ENCODE data around the gene NRSN2.

Gene NRSN2

GRCh38 chr20:388034-388994, 41.4 kb downstream of the NRSN2 start:
- TF ChIP-seq REST (IDR thresholded peaks at IDR 0.05; ENCODE audit: low read depth) (no peak), EP300 (IDR thresholded peaks at IDR 0.05; ENCODE audit: borderline replicate concordance) (no peak), FOXM1 (IDR thresholded peaks at IDR 0.05; ENCODE audit: borderline replicate concordance, low read depth) (no peak), RAD21 (IDR thresholded peaks at IDR 0.05; ENCODE audit: low read depth) (no peak), YY1 (IDR thresholded peaks at IDR 0.05; ENCODE audit: low read depth) (no peak), TCF12 (IDR thresholded peaks at IDR 0.05; ENCODE audit: low read depth) (no peak), CEBPB (IDR thresholded peaks at IDR 0.05) (no peak), TEAD4 (IDR thresholded peaks at IDR 0.05) (no peak), ZBTB7A (IDR thresholded peaks at IDR 0.05; ENCODE audit: low read depth) (no peak), CREB1 (IDR thresholded peaks at IDR 0.05; ENCODE audit: low read depth) (no peak), EGR1 (IDR thresholded peaks at IDR 0.05) (no peak), USF1 (IDR thresholded peaks at IDR 0.05) (no peak), TAF1 (IDR thresholded peaks at IDR 0.05; ENCODE audit: low read depth) (no peak), MAX (IDR thresholded peaks at IDR 0.05) (no peak), NFIC (IDR thresholded peaks at IDR 0.05) (no peak)

- TF ChIP-seq NFIC (IDR thresholded peaks at IDR 0.05): no peak
- no peak for TF ChIP-seq FOXM1 (IDR thresholded peaks at IDR 0.05; ENCODE audit: borderline replicate concordance, low read depth)
- no peak for TF ChIP-seq CREB1 (IDR thresholded peaks at IDR 0.05; ENCODE audit: low read depth)
- TF ChIP-seq REST (IDR thresholded peaks at IDR 0.05; ENCODE audit: low read depth): no peak
- TF ChIP-seq YY1 (IDR thresholded peaks at IDR 0.05; ENCODE audit: low read depth): no peak
- no peak for TF ChIP-seq EGR1 (IDR thresholded peaks at IDR 0.05)
- no peak for TF ChIP-seq TAF1 (IDR thresholded peaks at IDR 0.05; ENCODE audit: low read depth)
- no peak for TF ChIP-seq MAX (IDR thresholded peaks at IDR 0.05)
Measured at GRCh38 chr20:389220-389619, 42.3 kb downstream of the NRSN2 start.

DNA sequence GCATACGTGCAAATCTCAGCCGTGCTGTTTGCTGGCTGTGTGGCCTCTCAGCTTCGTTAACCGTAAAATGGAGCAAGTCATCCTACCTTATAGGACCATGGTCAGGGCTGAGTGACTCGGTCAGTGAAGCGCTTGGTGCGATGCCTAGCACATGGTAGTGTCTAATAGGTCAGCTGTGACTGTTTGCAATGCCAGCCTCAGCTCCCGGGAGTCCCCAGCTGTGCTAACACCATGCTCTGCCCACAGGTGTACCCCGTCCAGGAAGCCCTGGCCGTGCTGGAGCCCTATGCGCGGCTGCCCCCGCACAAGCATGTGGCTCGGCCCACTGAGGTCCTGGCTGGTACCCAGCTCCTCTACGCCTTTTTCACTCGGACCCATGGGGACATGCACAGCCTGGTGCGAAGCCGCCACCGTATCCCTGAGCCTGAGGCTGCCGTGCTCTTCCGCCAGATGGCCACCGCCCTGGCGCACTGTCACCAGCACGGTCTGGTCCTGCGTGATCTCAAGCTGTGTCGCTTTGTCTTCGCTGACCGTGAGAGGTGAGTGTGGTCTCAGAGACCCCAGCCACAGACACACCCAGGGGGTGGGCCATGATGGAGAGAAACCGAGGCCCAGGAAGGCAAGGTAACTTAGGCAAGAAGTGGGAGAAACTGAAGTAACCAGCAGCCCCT, 44.3 kb downstream of the NRSN2 start:
- no peak for TF ChIP-seq RAD21 (IDR thresholded peaks at IDR 0.05; ENCODE audit: low read depth)
- TF ChIP-seq USF1 (IDR thresholded peaks at IDR 0.05): no peak
- no peak for TF ChIP-seq MAX (IDR thresholded peaks at IDR 0.05)
- no peak for TF ChIP-seq TCF12 (IDR thresholded peaks at IDR 0.05; ENCODE audit: low read depth)
- TF ChIP-seq FOXM1 (IDR thresholded peaks at IDR 0.05; ENCODE audit: borderline replicate concordance, low read depth): no peak
- TF ChIP-seq NFIC (IDR thresholded peaks at IDR 0.05): no peak
- no peak for TF ChIP-seq YY1 (IDR thresholded peaks at IDR 0.05; ENCODE audit: low read depth)
- no peak for TF ChIP-seq CEBPB (IDR thresholded peaks at IDR 0.05)
- TF ChIP-seq TAF1 (IDR thresholded peaks at IDR 0.05; ENCODE audit: low read depth): no peak
- no peak for TF ChIP-seq EP300 (IDR thresholded peaks at IDR 0.05; ENCODE audit: borderline replicate concordance)
- no peak for TF ChIP-seq ZBTB7A (IDR thresholded peaks at IDR 0.05; ENCODE audit: low read depth)
- no peak for TF ChIP-seq CREB1 (IDR thresholded peaks at IDR 0.05; ENCODE audit: low read depth)
- TF ChIP-seq EGR1 (IDR thresholded peaks at IDR 0.05): no peak

DNA sequence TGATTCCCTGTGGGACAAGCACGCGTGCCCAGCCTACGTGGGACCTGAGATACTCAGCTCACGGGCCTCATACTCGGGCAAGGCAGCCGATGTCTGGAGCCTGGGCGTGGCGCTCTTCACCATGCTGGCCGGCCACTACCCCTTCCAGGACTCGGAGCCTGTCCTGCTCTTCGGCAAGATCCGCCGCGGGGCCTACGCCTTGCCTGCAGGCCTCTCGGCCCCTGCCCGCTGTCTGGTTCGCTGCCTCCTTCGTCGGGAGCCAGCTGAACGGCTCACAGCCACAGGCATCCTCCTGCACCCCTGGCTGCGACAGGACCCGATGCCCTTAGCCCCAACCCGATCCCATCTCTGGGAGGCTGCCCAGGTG, 49.3 kb downstream of the NRSN2 start:
- TF ChIP-seq TAF1 (IDR thresholded peaks at IDR 0.05; ENCODE audit: low read depth) (no peak), USF1 (IDR thresholded peaks at IDR 0.05) (no peak)

All from Ishikawa (cell line).